Muscle of arm (tissue), 12 donors: ENCODE data around the gene PHLDB2. TPM values are rescaled to one million over a fixed set of nuclear protein-coding genes. Genes with fewer than 3 reads are reported as not detected.
A peak's percentile ranks its signal among the peaks of the same experiment; 100 is the strongest.

ENCODE experiments used
- DNase-seq: peaks from one replicate; pipeline ENCODE4 v3.0.0-alpha.2; 2013
- polyA plus RNA-seq, 12 donors: library from polyadenylated mRNA; unstranded; fragments of 120-200 nt; gene quantifications; one replicate each; pipeline ENCODE4 v1.2.1, GENCODE V29; 2013; ENCODE audit not compliant: insufficient read length in 12 of 12

PHLDB2 gene
- polyA plus RNA-seq, 12 donors = 49.3 to 106 (median 72.6) TPM; not detected in 1

- DNase-seq = no peak
Measured at GRCh38 chr3:111848283-111848682, 10.8 kb upstream of the PHLDB2 start.

GRCh38 chr3:111848778-111849177 is 10.3 kb upstream of the PHLDB2 start:
- DNase-seq = no peak

DNA sequence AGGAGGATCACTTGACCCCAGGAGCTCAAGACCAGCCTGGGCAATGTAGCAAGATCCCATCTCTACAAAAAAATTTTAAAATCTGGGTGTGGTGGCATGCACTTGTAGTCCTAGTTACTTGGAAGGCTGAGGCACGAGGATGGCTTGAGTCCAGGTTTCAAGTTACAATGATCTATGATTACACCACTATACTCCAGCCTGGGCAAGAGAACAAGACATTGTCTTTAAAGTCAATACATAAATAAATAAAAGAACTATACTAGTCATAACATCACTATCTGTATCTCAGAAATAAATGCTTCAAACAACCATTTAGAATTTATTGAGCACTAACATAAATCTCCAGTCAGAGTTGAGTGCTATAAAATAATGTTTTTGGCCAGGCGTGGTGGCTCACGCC is 8.5 kb upstream of the PHLDB2 start:
- no peak for DNase-seq

DNA sequence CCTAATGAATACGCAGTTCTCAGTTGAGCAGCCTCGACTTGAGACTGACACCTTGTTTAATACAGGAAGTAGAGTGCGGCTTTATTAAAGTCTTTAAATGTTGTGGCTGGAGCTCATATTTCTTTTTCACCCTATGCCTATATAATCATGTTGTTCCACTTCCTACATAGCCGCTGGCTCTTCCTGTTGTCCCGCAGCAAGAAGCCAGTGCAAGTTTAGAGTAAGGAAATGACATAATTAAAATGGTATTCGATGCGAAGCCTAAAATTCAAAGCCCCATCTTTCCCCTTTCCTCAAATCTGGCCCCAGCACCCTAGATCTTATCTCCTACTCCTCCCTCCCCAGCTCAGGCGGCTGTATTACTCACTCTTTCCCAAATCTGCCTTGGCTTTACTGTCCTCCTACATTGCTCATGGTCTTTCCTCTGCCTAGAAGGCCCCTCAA is 7.5 kb upstream of the PHLDB2 start:
- no peak for DNase-seq

DNA sequence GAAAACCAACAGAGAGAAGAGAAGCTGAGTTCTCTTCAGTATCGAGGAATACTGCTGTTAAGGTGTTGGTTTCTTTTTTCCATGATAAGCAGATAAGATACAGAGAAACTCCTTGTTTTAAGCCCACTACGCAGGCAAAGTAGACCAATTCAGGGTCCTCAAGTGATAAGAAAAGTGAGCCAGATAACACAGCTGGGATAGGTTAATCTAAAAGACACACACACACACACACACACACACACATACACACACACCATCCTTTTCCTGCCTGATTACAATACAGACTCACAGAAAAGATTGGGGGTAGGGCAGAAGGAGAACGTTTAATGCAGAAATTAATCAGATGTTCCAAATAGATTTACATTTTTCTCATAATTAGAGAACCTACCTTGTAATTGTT is 6.5 kb upstream of the PHLDB2 start:
- no peak for DNase-seq

DNA sequence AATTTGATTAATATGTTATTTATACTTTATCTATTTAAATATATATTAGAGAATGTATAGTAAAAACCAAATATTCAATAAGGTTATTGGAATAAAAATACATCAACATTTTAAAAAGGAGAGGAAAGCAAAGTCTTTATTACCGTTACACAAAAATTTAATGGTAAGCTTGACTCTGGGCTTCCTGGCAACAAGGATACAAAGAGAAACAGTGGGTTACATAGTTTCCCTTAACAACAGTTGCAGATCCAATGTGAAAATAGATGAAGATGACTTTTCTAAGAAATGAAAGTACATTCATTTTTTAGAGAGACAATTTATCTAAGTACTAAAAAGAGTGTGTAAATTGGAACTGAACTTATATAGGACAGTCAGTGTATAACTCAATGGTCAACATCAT is 6.0 kb upstream of the PHLDB2 start:
- no peak for DNase-seq

GRCh38 chr3:111854990-111855389 is 4.1 kb upstream of the PHLDB2 start:
- DNase-seq = no peak

DNA sequence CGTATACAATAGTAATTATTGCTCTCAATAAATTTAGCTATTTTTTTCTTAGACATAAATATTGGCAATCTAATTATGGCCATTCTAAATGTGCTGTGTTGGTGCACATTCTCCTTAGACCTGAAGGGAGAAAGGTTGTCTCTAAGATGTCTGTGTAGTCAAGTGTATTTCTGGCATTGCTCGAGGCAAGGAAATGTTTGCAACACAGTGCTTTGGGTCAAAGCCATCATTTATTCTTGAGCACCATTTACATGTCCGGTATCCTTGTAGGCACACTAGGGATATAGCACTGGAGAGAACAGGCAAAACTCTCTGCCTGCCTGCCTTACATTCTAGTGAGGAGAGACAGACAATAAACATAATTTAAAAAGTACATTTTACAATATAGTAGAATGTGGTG is 2.6 kb upstream of the PHLDB2 start:
- no peak for DNase-seq

- no peak for DNase-seq
Measured at GRCh38 chr3:111857474-111857873, 1.6 kb upstream of the PHLDB2 start.

DNA sequence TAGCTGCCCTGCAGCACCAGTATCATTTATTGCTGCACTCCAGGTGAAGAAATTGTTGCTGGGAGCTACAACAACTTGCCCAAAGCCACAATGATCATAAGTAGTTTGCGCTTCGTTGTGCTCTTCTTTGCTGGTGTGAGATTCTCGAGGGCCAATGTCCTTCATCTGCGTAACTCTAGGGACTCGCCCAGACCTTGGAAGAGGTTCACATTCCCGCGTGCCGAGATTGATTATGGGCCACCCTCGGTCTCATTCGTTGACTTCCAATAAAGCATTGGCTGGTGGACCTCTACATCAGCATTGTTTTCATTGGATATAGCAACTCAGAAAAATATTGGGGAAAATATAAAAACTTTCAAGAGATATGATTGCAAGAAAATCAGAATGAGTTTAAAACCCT is 423 bp upstream of the PHLDB2 start:
- no peak for DNase-seq

- DNase-seq = peak; percentile 86
Measured at GRCh38 chr3:111859974-111860859, 1.2 kb downstream of the PHLDB2 start.

DNA sequence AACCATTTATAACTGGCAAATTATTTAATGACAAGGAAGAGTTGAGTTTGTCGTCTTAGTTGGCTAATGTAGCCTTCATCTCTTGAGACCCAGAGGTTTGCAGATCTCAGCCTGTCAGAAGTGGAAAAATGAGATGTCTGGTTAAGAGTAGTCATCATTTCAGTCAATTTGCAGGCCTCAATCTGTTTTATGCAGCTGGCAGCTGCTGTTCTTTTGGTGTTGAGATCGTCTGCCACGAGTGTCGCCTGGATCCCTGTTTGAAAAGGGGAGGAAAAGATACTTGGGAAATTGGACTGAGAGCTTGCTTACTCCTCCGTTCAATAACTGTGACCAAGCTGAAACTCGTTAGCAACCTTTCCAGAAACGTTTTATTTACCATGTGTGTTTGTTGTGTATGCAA is 2.3 kb downstream of the PHLDB2 start:
- no peak for DNase-seq

GRCh38 chr3:111862415-111862814 is 3.4 kb downstream of the PHLDB2 start:
- DNase-seq = no peak

DNA sequence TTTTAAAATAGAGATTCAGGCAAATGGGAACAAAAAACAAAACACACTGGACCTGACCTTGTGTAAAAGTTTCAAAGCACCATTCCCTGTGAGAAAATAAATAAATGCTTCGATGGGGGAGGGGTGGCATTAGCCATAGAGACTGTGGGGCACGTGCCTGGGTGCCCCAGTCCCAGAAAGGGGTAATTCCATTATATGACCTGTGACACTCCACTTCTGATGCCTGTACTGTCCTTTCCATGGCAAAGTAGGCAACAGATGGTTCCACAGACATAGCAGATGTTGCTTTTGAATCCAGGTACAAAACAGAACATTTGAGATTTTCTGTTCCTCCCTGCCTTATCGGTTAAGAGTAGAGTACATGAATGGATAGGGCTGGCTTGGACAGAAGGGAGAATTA is 3.9 kb downstream of the PHLDB2 start:
- DNase-seq = no peak

DNA sequence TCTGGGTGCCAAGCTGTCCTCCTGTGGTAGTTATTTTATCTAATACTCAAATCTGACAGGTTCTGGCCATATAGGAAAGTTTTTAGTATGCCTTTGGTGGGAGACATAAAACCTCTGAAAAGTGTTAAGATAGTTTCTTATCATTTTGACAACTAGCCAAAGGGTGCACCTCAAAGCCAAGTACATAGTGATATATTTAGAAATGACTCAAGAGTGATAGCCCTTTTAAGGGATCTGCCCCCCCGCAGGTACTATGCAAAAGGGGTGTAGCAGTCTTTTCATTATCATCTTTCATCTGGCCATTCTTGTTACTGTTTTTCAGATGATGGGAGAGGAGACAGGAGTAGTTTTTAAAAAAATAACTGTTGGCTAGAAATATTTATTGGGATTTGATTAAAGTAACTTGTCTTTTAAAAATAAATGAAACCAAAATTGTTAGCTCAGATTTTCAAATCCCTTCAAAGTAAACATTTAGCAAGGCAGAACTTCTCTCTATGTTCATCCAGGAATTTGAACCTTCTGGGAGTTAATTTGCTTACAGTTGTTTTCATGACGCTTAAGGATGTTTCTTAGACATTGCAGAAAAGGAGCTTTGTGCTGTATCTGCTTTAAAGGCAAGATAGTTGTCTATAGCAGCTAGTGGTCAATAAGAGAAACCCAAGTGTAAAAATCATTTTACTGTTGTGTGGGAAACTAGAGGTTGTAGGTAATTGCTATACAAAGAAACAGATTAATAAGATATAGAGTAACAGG is 5.1 kb downstream of the PHLDB2 start:
- no peak for DNase-seq

DNA sequence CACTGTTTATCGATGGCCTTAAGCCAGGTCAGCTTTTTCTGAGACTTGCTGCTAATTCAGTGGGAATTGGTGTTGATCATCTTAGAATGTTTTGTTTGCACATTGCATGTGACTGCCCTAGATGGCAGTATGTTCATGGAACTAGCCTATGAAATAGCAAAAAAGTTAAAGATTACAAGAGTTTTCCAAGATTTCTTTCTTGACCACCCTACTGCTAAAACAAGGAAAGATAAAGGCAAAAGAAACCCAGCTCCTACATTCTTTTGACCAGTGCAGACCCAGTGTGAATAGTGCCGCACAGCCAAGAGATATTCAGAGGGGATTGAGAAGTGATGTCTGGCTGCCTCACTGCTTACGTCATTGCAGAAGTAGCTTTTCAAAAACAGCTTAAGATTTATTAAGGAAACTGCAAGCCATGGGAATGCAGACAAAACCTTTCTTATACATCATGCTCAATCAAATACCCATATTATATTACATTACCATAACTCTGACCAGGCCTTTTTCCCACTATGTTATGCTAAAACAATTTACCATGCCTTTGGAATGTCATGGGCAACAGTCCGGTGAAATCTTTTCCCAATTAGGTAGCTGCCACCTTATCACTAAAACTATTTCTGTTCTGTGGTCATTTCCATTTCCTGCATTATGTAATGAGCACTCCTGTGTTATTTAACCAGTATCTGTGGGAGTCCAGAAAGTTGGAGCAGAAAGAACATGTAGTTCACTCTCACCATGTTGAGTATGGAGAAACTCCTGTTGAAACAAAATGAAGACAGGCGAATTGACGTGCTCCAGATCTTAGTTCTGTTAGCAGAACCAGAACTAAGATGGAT is 6.0 kb downstream of the PHLDB2 start:
- DNase-seq = no peak

DNA sequence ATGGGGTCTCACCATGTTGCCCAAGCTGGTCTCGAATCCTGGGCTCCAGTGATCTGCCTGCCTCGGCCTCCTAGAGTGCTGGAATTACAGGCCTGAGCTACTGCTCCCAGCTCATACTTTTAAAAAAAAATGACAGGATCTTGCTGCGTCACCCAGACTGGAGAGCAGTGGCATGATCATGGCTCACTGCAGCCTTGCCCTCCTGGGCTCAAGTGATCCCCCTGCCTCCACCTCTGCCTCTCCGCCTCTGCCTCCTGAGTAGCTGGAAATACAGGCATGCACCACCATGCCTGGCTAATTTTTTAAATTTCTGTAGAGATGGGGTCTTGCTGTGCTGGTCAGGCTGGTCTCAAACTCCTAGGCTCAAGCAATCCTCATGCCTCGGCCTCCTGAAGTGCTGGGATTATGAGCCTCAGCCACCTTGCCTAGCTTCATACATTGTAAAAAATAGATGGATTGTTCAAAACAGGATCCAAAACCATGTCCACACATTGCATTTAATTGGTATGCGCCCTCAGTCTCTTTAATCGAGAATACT is 8.9 kb downstream of the PHLDB2 start:
- no peak for DNase-seq

DNA sequence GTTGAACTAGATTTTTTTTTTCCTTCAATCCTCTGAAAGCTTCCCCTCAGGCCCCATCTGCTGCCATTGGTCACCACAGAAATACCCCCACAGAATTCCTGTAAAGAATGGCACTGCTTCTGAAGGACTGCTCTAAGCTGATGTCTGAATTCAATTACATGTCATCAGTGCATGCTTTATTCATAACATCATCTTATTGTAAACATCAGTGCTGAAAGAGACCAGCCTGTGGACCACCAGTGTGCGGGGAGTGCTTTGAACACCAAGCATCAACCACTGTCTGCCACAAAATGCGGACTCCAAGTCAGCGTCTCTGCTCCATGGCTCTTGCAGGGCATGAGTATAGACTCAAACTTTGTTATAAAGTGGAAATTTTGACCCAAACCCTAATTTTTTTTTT is 11.6 kb downstream of the PHLDB2 start:
- DNase-seq = no peak

GRCh38 chr3:111871809-111872623 is 13.0 kb downstream of the PHLDB2 start:
- no peak for DNase-seq

- no peak for DNase-seq
Measured at GRCh38 chr3:111872979-111873378, 13.9 kb downstream of the PHLDB2 start.
